ENCODE measurements around the gene TRERF1. TPM values are rescaled to one million over a fixed set of nuclear protein-coding genes. Genes with fewer than 3 reads are reported as not detected.

Gene TRERF1
- total RNA-seq, 4 donors from 2014 or later: 14.7 to 22.0 (median 19.0) TPM

DNA sequence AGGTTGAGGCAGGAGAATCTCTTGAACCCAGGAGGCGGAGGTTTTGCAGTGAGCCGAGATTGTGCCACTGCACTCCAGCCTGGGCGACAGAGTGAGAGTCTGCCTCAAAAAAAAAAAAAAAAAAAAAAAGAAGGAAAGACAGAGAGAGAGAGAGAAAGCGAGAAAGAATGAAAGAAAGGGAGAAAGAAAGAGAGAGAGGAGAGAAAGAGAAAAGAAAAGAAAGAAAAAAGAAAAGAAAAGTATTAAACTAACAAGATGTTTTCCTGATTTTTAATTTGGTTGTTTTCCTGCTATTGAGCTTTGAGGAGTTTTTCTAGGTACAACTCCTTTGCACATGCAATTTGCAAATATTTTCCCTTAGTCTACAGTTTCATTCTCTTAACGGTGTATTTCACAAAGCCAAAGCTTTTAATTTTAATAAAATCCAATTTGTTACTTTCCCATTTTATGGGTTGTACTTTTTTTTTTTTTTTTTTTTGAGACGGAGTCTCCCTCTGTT, 10.8 kb upstream of the TRERF1 start:
- Histone ChIP-seq H3K9me3 (no peaks in the 10 kb centered on the region), H3K4me1 (no peaks in the 10 kb centered on the region), H3K27me3 (no peaks in the 10 kb centered on the region), H3K36me3 (no peaks in the 10 kb centered on the region), H3K4me3 (no peak overlapping the region), H3K27ac (no peak overlapping the region)
- 83% methylated on average over 2 of the region's 6 CpGs for WGBS
- DNase-seq (ENCODE audit: low spot score in 2 of 2): no peak
- TF ChIP-seq CTCF (IDR thresholded peaks at IDR 0.05) (no peak), POLR2A (IDR thresholded peaks at IDR 0.05) (no peak), EP300 (IDR thresholded peaks at IDR 0.05) (no peak), POLR2AphosphoS5 (IDR thresholded peaks at IDR 0.05) (no peak)

- H3K27ac ChIP-seq: no peak overlapping the region
- H3K9me3 ChIP-seq: no peaks in the 10 kb centered on the region
- no peaks in the 10 kb centered on the region for H3K27me3 ChIP-seq
- no peak for DNase-seq (ENCODE audit: low spot score in 2 of 2)
- 79% methylated on average over 1 of the region's 1 CpG for WGBS
- TF ChIP-seq CTCF (IDR thresholded peaks at IDR 0.05): no peak
- no peak for TF ChIP-seq POLR2A (IDR thresholded peaks at IDR 0.05)
- TF ChIP-seq POLR2AphosphoS5 (IDR thresholded peaks at IDR 0.05): no peak
- TF ChIP-seq EP300 (IDR thresholded peaks at IDR 0.05): no peak
- H3K36me3 ChIP-seq: no peaks in the 10 kb centered on the region
- H3K4me1 ChIP-seq: no peaks in the 10 kb centered on the region
- H3K4me3 ChIP-seq: no peak overlapping the region
Measured at GRCh38 chr6:42460883-42461282, 9.2 kb upstream of the TRERF1 start.

DNA sequence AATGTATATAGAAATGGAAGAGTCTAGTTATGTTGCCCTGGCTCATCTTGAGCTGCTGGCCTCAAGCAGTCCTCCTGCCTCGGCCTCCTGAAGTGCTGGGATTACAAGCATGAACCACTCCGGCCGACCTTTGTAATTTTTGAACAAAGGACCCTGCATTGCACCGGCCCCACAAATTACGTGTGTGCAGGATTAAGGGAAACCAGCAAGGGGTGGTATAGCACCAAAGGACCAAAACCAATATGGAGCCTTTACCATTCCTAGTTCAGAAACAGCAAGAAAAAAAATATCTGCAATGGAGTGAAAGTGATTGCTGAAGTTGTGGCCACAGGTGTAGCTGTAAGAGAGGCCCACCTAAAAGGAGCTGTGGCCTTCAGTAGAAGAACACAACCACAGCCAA, 8.2 kb upstream of the TRERF1 start:
- Histone ChIP-seq H3K4me3 (no peak overlapping the region), H3K27ac (no peak overlapping the region), H3K9me3 (no peaks in the 10 kb centered on the region), H3K36me3 (no peaks in the 10 kb centered on the region), H3K27me3 (no peaks in the 10 kb centered on the region), H3K4me1 (no peaks in the 10 kb centered on the region)
- WGBS: 90% methylated on average over 5 of the region's 5 CpGs
- DNase-seq (ENCODE audit: low spot score in 2 of 2): no peak
- no peak for TF ChIP-seq POLR2A (IDR thresholded peaks at IDR 0.05)
- no peak for TF ChIP-seq CTCF (IDR thresholded peaks at IDR 0.05)
- TF ChIP-seq EP300 (IDR thresholded peaks at IDR 0.05): no peak

- Histone ChIP-seq H3K27ac (peak overlapping the region; percentile 92), H3K4me3 (peak overlapping the region; percentile 66), H3K27me3 (no peaks in the 10 kb centered on the region), H3K9me3 (no peaks in the 10 kb centered on the region), H3K36me3 (no peaks in the 10 kb centered on the region), H3K4me1 (peaks cover 34% of the 10 kb centered on the region)
- no peak for TF ChIP-seq POLR2A (IDR thresholded peaks at IDR 0.05)
- TF ChIP-seq EP300 (IDR thresholded peaks at IDR 0.05): no peak
- TF ChIP-seq CTCF (IDR thresholded peaks at IDR 0.05): no peak
- no peak for TF ChIP-seq POLR2AphosphoS5 (IDR thresholded peaks at IDR 0.05)
- peak in 1 of 2 donors; percentile 67 for DNase-seq (ENCODE audit: low spot score in 2 of 2)
- 21% methylated on average over 11 of the region's 11 CpGs for WGBS
Measured at GRCh38 chr6:42454428-42454791, 2.7 kb upstream of the TRERF1 start.

- no peaks in the 10 kb centered on the region for H3K36me3 ChIP-seq
- peak; percentile 76 to 82 for DNase-seq (ENCODE audit: low spot score in 2 of 2)
- WGBS: 8% methylated on average over 22 of the region's 32 CpGs
Measured at GRCh38 chr6:42453654-42454427, 2.1 kb upstream of the TRERF1 start.

More at GRCh38 chr6:42453654-42454427, 2.1 kb upstream of the TRERF1 start:
- no peak for TF ChIP-seq CTCF (IDR thresholded peaks at IDR 0.05)
- no peak for TF ChIP-seq EP300 (IDR thresholded peaks at IDR 0.05)
- no peak for TF ChIP-seq POLR2AphosphoS5 (IDR thresholded peaks at IDR 0.05)
- TF ChIP-seq POLR2A (IDR thresholded peaks at IDR 0.05): no peak
- Histone ChIP-seq H3K9me3 (no peaks in the 10 kb centered on the region), H3K4me3 (peak overlapping the region; percentile 66), H3K4me1 (peaks cover 38% of the 10 kb centered on the region), H3K27me3 (no peaks in the 10 kb centered on the region), H3K27ac (peak overlapping the region; percentile 92)

All from suprapubic skin (tissue), 4 donors.